ENCODE measurements around the gene GATA6. TPM values are rescaled to one million over a fixed set of nuclear protein-coding genes. Genes with fewer than 3 reads are reported as not detected.

Gene GATA6
- polyA plus RNA-seq, 1 of the 3 experiments (the other 2 are of a cell fraction), result not detected

- no peak for TF ChIP-seq IRF3 (IDR thresholded peaks at IDR 0.05; ENCODE audit: low read depth, low read length)
Measured at GRCh38 chr18:22153428-22153827, 16.0 kb upstream of the GATA6 start (continued).

- Histone ChIP-seq H3F3A (replicated peaks; ENCODE audit: insufficient read depth) (no peaks in the 10 kb centered on the region), H3K4me1 (ENCODE audit: control insufficient read depth in 1 of 2, insufficient read depth in 2 of 2, low read depth in 1 of 2, low read length in 1 of 2) (no peaks in the 10 kb centered on the region), H3K4me3 (ENCODE audit: low read depth in 2 of 2, low read length in 1 of 2) (no peak overlapping the region), H3K9me3 (no peaks in the 10 kb centered on the region), H3K27ac (ENCODE audit: low read depth in 2 of 2, low read length in 1 of 2) (no peak overlapping the region), H4K20me1 (ENCODE audit: insufficient read depth) (no peaks in the 10 kb centered on the region), H3K79me2 (ENCODE audit: insufficient read depth) (no peaks in the 10 kb centered on the region), H2AFZ (ENCODE audit: low read depth) (no peak overlapping the region), H3K9ac (no peak overlapping the region), H3K9me2 (no peaks in the 10 kb centered on the region), H3K4me2 (no peak overlapping the region), H3K36me3 (replicated peaks in 1 of 2; ENCODE audit: control insufficient read depth in 1 of 2, insufficient read depth in 2 of 2, low read length in 1 of 2) (no peaks in the 10 kb centered on the region), H3K27me3 (ENCODE audit: insufficient read depth) (peaks cover 24% of the 10 kb centered on the region; the same call in 1 of the 2 replicates)
- ChIA-PET POLR2A (no interaction called here), CTCF (no interaction called here)
- no peak for DNase-seq
- TF ChIP-seq ELF1 (IDR thresholded peaks at IDR 0.05) (no peak), TCF12 (IDR thresholded peaks at IDR 0.05) (no peak), MAX (IDR thresholded peaks at IDR 0.05; ENCODE audit: low read depth) (no peak), FOXJ3 (CRISPR knock-in tag; IDR thresholded peaks at IDR 0.05) (no peak), PBX3 (IDR thresholded peaks at IDR 0.05) (no peak), REST (IDR thresholded peaks at IDR 0.05; ENCODE audit: low read depth, low read length) (no peak), NFIC (IDR thresholded peaks at IDR 0.05; ENCODE audit: borderline replicate concordance) (no peak), RXRA (IDR thresholded peaks at IDR 0.05; ENCODE audit: borderline replicate concordance, low read depth) (no peak), CTCF (IDR thresholded peaks at IDR 0.05) (no peak), RAD21 (IDR thresholded peaks at IDR 0.05; ENCODE audit: low read length) (no peak), IRF3 (IDR thresholded peaks at IDR 0.05; ENCODE audit: low read depth, low read length) (no peak), EZH2phosphoT487 (IDR thresholded peaks at IDR 0.05; ENCODE audit: borderline replicate concordance, low read depth) (no peak), JUND (IDR thresholded peaks at IDR 0.05) (no peak), ZBTB33 (IDR thresholded peaks at IDR 0.05; ENCODE audit: borderline replicate concordance, low read depth) (no peak), MEF2A (IDR thresholded peaks at IDR 0.05; ENCODE audit: borderline replicate concordance, low read depth) (no peak)
- WGBS (ENCODE audit: low lambda C conversion rate), result 4% methylated on average over 2 of the region's 2 CpGs
Measured at GRCh38 chr18:22155584-22155983, 13.8 kb upstream of the GATA6 start.

All from SK-N-SH (cell line).